NCI-H1105 treated with DMSO at 0.1 percent for 48 hours (cell line): Measurements from ENCODE around the gene FGF21.
"Not testable (repeated sequence)": the region's sequence is repeated elsewhere in the genome, so short reads cannot be mapped to it uniquely, and the experiment has no call there.

Experiments
- DNase-seq: peaks from one replicate; lab custom pipeline; 2025; lab: John Stamatoyannopoulos, UW

The FGF21 gene

GRCh38 chr19:48755084-48755641 is at the start of gene FGF21:
FGF21 (plus strand) TSS chr19:48755524; CDS start chr19:48756237, 713 bp downstream.
- no peak for DNase-seq

GRCh38 chr19:48708471-48708870 is 46.9 kb upstream of the FGF21 start:
- DNase-seq, result no peak

- DNase-seq, result no peak
Observed at GRCh38 chr19:48711106-48711662, 44.1 kb upstream of the FGF21 start.

GRCh38 chr19:48713041-48713863 is 42.1 kb upstream of the FGF21 start:
- DNase-seq, result no peak

GRCh38 chr19:48713864-48714755 is 41.2 kb upstream of the FGF21 start:
- DNase-seq, result peak; percentile 99

GRCh38 chr19:48714759-48715675 is 40.3 kb upstream of the FGF21 start:
- DNase-seq, result no peak

GRCh38 chr19:48715681-48716171 is 39.6 kb upstream of the FGF21 start:
- no peak for DNase-seq

GRCh38 chr19:48716562-48717291 is 38.6 kb upstream of the FGF21 start:
- DNase-seq, result peak; percentile 63

GRCh38 chr19:48718106-48718505 is 37.2 kb upstream of the FGF21 start:
- not testable (repeated sequence) for DNase-seq

- no peak for DNase-seq
Observed at GRCh38 chr19:48718711-48719231, 36.6 kb upstream of the FGF21 start.

GRCh38 chr19:48719263-48720171 is 35.8 kb upstream of the FGF21 start, which contains the start of gene MAMSTR:
MAMSTR (minus strand) TSS chr19:48719725; CDS start chr19:48719031, 694 bp downstream.
- DNase-seq, result no peak

- DNase-seq, result no peak
Observed at GRCh38 chr19:48720251-48720612, 35.1 kb upstream of the FGF21 start.

GRCh38 chr19:48720613-48721296 is 34.6 kb upstream of the FGF21 start:
- DNase-seq, result peak; percentile 99

- DNase-seq, result no peak
Observed at GRCh38 chr19:48722196-48722708, 33.1 kb upstream of the FGF21 start.

GRCh38 chr19:48724796-48725753 is 30.2 kb upstream of the FGF21 start:
- DNase-seq, result peak; percentile 45

- DNase-seq, result no peak
Observed at GRCh38 chr19:48726556-48726955, 28.8 kb upstream of the FGF21 start.
